ENCODE results near the gene VEPH1. TPM values are rescaled to one million over a fixed set of nuclear protein-coding genes. Genes with fewer than 3 reads are reported as not detected.
A peak's percentile ranks its signal among the peaks of the same experiment; 100 is the strongest.

The VEPH1 gene
- total RNA-seq, 4 donors from 2014 or later = 0.30 to 6.1 (median 0.76) TPM

DNA sequence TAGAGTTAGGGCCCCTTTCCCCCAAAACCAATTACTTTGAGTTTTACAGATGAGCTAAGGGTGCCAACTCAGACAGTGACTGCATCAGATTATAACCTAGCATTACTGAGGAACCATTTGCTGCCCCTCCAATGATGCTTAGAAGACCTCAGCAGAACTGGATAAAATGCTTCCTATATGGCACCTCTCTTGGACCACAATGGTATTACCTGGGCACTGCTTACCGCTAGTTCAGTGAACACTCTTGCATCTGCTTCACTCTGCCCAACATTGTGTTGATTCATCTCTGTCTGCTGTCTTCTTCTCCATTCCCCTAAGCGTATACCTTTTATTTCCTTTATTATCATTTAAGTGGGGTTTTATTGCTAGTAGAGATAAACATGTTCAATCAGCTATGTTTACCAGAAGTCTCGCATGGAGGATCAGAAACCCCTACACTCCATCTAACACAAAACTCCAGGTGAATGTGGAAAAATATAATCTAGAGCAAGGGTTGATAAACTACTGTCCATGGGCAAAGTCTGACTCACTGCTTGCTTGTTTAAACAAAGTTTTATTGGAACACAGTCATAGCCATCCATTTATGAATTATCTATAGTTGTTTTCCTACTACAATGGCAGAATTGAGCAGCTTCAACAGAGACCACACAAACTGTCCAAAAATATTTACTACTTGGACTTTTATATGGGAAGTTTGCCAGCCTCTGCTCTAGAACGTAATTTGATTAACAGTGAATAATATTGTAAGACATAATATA, 166.8 kb downstream of the VEPH1 start:
- no peaks in the 10 kb centered on the region for H3K36me3 ChIP-seq
- TF ChIP-seq POLR2A (IDR thresholded peaks at IDR 0.05) (no peak), EP300 (IDR thresholded peaks at IDR 0.05) (no peak), CTCF (IDR thresholded peaks at IDR 0.05) (no peak)
- H3K4me3 ChIP-seq = no peak overlapping the region
- 79% methylated on average over 4 of the region's 4 CpGs for WGBS, 2 donors
- H3K4me1 ChIP-seq = no peaks in the 10 kb centered on the region
- H3K27me3 ChIP-seq = no peaks in the 10 kb centered on the region
- H3K9me3 ChIP-seq = peaks cover 0 to 19% (median 3%) of the 10 kb centered on the region in 4 donors
- peak overlapping the region in 1 of 4 donors; percentile 66 for H3K27ac ChIP-seq
- no peak for DNase-seq (ENCODE audit: low spot score in 2 of 2)

DNA sequence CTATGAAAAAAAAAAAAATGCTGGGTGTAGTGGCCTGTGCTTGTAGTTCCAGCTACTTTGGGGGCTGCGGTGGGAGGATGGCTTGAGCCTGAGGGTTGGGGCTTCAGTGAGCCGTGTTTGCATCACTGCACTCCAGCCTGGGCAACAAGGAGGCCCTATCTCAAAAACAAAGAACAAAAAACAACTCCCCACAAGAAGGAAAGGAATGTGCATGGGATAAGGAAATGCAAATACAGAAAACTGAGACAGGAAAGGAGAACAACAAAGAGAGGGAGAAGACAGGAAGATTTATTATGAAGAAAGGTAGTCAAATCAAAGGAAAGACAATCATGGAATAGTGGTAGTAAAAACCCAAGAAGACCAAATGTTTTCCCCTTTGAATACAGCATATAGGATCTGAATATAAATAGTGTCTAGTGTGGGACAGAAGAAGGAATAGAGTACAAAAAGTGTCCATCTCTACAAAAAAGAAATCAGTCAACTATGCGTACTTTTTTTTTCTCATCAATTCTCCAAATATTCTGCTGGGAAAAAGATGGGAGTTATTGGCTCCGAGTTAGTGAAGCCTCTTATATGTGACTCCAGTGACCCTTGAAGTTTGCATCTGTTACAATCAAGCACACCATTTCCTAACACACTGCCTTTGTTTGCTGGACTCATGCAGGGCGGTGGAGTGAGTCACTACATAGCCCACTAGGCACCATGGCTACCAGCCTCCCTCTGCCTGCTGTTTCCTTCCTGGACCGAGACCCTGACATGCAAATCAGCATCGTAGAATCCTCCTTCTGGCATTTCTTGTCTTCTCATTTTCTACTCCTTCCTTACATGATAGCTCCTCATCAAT, 167.8 kb downstream of the VEPH1 start:
- Histone ChIP-seq H3K36me3 (no peaks in the 10 kb centered on the region), H3K27ac (peak overlapping the region in 2 of 4 donors; percentile 21 to 66), H3K9me3 (peaks cover 0 to 12% (median 0%) of the 10 kb centered on the region in 4 donors), H3K4me3 (no peak overlapping the region), H3K4me1 (no peaks in the 10 kb centered on the region), H3K27me3 (no peaks in the 10 kb centered on the region)
- no peak for TF ChIP-seq CTCF (IDR thresholded peaks at IDR 0.05)
- no peak for TF ChIP-seq POLR2A (IDR thresholded peaks at IDR 0.05)
- no peak for TF ChIP-seq EP300 (IDR thresholded peaks at IDR 0.05)
- WGBS, 2 donors = 47 to 51% methylated on average over 7 of the region's 7 CpGs
- no peak for DNase-seq (ENCODE audit: low spot score in 2 of 2)

DNA sequence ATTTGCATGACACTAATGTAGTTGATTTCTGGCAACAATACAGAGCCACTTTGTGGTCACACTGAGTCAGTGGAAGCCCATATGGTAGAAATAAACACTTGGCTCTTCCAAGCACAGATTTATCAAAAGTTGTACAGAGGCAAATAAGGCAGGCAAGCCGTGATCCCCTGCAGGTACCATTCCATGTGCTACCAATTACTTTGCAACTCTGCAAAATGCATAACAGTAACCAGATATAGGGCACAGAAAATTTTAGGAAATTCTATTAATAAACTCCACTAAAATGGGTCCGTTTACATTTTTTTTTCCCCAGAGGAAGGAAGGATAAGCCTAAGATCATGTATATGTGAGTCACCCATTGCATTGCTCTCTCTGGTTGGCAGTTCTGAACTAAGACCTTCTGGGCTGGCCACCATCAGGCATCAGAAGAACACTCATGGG, 169.6 kb downstream of the VEPH1 start:
- TF ChIP-seq EP300 (IDR thresholded peaks at IDR 0.05) (no peak), CTCF (IDR thresholded peaks at IDR 0.05) (no peak), POLR2A (IDR thresholded peaks at IDR 0.05) (no peak)
- Histone ChIP-seq H3K27me3 (no peaks in the 10 kb centered on the region), H3K4me1 (peaks cover 0 to 10% (median 0%) of the 10 kb centered on the region in 4 donors), H3K9me3 (no peaks in the 10 kb centered on the region), H3K4me3 (no peak overlapping the region), H3K27ac (no peak overlapping the region), H3K36me3 (no peaks in the 10 kb centered on the region)
- DNase-seq (ENCODE audit: low spot score in 2 of 2) = no peak
- whole genome bisulfite sequencing, 2 donors = 60 to 91% methylated on average over 2 of the region's 2 CpGs

DNA sequence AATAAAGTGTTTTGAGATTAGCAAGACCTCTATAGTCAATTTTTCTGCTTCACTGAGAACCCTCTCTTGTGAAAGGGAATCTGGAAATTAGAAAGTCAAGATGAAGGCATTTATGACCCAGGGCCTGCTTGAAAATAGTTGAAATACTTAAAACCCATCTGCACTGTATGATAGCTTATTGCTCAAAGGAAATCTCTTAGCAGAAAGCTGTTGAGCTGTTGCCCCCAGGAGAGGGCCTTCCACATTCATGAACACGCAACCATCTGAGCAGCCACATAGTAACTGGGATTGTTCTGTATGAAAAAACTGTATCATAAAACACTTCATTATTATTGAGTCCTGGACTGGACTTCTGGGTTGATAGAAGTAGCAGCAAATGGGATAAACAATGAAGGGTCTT, 173.0 kb downstream of the VEPH1 start:
- 57 to 61% methylated on average over 1 of the region's 1 CpG for WGBS, 2 donors
- no peak for DNase-seq (ENCODE audit: low spot score in 2 of 2)
- TF ChIP-seq EP300 (IDR thresholded peaks at IDR 0.05) (no peak), POLR2A (IDR thresholded peaks at IDR 0.05) (no peak), CTCF (IDR thresholded peaks at IDR 0.05) (no peak)
- H3K4me1 ChIP-seq = peaks cover 0 to 11% (median 0%) of the 10 kb centered on the region in 4 donors
- H3K9me3 ChIP-seq = peaks cover 0 to 3% (median 0%) of the 10 kb centered on the region in 4 donors
- no peak overlapping the region for H3K4me3 ChIP-seq
- no peak overlapping the region for H3K27ac ChIP-seq
- H3K36me3 ChIP-seq = no peaks in the 10 kb centered on the region
- H3K27me3 ChIP-seq = no peaks in the 10 kb centered on the region

DNA sequence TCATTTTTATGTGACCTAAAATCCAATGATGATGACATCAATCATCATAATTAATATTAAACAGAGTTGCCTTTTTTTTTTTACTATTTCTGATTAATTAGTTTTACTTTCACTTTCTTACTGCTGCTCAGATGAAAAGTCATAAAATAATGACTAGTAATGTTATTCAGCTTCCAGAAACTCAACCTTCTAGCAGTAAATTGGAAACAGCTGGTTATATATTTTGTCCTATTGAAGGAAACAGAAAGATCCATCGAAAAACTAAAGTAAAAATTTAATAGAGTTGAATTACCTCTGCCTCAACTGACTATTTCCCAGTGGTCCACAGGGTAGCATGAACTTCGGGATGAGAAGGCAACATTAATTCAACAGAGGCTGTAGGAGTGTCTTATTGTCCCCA, 173.7 kb downstream of the VEPH1 start:
- peaks cover 0 to 11% (median 0%) of the 10 kb centered on the region in 4 donors for H3K4me1 ChIP-seq
- no peaks in the 10 kb centered on the region for H3K36me3 ChIP-seq
- no peak overlapping the region for H3K4me3 ChIP-seq
- TF ChIP-seq EP300 (IDR thresholded peaks at IDR 0.05) = no peak
- TF ChIP-seq CTCF (IDR thresholded peaks at IDR 0.05) = no peak
- no peak for TF ChIP-seq POLR2A (IDR thresholded peaks at IDR 0.05)
- no peaks in the 10 kb centered on the region for H3K27me3 ChIP-seq
- DNase-seq (ENCODE audit: low spot score in 2 of 2) = no peak
- 50 to 52% methylated on average over 2 of the region's 2 CpGs for WGBS, 2 donors
- H3K9me3 ChIP-seq = peaks cover 0 to 3% (median 0%) of the 10 kb centered on the region in 4 donors
- no peak overlapping the region for H3K27ac ChIP-seq

Measured in tibial nerve (tissue), 4 donors.